ENCODE measurements around the gene LPIN2. TPM values are rescaled to one million over a fixed set of nuclear protein-coding genes. Genes with fewer than 3 reads are reported as not detected.

The LPIN2 gene, protein sequence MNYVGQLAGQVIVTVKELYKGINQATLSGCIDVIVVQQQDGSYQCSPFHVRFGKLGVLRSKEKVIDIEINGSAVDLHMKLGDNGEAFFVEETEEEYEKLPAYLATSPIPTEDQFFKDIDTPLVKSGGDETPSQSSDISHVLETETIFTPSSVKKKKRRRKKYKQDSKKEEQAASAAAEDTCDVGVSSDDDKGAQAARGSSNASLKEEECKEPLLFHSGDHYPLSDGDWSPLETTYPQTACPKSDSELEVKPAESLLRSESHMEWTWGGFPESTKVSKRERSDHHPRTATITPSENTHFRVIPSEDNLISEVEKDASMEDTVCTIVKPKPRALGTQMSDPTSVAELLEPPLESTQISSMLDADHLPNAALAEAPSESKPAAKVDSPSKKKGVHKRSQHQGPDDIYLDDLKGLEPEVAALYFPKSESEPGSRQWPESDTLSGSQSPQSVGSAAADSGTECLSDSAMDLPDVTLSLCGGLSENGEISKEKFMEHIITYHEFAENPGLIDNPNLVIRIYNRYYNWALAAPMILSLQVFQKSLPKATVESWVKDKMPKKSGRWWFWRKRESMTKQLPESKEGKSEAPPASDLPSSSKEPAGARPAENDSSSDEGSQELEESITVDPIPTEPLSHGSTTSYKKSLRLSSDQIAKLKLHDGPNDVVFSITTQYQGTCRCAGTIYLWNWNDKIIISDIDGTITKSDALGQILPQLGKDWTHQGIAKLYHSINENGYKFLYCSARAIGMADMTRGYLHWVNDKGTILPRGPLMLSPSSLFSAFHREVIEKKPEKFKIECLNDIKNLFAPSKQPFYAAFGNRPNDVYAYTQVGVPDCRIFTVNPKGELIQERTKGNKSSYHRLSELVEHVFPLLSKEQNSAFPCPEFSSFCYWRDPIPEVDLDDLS
- 14.2 and 29.3 TPM in 2 replicates for total RNA-seq (2014; rRNA removed; shearing (Covaris generic); ENCODE audit: low replicate concordance)

DNA sequence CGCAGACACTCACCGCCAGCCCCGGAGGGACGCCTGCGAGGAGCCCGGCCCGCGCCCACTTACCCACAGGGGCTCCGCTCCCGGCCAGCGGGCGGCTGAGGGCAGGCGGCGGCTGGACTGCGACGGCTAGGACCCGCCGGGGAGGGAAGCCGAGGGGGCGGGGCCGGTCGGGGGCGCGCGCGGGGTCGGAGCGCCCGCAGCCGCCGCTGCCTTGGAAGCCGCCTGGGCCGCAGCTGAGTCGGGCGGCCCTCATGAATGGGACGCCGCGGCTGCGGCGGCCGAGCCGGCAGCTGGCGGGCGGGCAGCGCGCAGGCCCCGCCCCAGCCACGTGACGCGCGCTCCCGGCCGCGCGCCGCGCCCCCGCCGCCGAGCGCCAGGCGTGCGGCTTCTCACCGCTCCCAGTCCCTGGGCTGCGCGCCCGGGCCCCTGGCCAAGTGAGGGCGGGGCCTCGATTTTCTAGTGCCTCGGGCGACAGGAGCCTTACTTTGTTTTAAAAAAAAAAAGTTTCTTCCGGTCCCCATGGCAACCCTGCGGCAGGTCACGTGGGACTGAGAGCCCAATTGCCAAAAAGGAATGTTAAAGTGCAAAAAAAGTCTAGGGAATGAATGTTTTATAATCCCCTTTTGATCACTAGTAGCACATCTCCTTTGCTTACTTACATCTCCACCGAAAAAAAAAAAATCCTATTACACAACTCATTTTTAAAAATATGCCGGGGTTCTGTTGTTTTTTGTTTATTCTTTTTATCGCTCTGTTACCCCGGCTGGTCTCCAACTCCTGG is at the start of gene LPIN2:
Gene LPIN2 (minus strand): TSS at position 121 of the 781 bp plus-strand sequence. CDS start 52,304 bp downstream, outside the sequence.
- peak; percentile 93 for DNase-seq
- Histone ChIP-seq H3K27me3 (no peaks in the 10 kb centered on the region), H3K4me3 (peak within 1 kb of the TSS; percentile 74), H3K9me3 (no peaks in the 10 kb centered on the region), H3K36me3 (peaks cover 24% of the 10 kb centered on the region)

DNA sequence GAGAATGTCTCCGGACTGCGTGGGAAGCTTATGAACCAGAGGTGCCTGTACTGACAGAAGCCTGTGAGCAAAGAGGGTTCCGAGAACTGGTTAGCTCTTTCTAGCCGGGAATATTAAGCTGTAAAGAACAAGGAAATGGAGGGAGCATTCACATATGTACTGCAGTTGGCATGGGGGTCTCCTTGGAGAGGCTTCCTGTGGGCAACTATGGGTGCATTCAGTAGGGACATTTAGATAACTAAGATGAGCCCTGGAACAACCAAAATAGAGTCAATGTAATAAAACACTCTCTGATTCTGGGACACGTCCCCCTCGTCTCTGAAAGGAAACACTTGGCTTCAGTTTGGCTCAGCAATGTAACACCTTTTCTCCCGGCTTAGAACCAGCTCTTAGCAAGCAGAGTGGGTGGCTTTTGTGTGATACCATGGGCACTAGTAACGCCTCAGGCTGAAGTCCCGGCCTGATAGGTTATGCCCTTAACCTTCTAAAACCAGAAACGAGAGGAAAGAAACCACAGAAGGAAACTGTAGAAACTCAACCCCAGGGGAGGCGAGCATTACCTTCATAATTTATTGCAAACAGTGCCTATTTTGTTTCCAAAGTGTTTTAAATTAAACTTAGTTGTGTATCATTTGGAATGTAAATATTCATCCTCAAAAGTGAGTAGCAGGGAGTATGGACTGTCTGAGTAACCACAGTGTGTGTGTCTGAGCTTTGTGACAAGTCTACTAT is 48.8 kb upstream of the LPIN2 start:
- Histone ChIP-seq H3K36me3 (no peaks in the 10 kb centered on the region), H3K9me3 (no peaks in the 10 kb centered on the region), H3K4me3 (no peak overlapping the region), H3K27me3 (no peaks in the 10 kb centered on the region)
- DNase-seq: no peak

DNA sequence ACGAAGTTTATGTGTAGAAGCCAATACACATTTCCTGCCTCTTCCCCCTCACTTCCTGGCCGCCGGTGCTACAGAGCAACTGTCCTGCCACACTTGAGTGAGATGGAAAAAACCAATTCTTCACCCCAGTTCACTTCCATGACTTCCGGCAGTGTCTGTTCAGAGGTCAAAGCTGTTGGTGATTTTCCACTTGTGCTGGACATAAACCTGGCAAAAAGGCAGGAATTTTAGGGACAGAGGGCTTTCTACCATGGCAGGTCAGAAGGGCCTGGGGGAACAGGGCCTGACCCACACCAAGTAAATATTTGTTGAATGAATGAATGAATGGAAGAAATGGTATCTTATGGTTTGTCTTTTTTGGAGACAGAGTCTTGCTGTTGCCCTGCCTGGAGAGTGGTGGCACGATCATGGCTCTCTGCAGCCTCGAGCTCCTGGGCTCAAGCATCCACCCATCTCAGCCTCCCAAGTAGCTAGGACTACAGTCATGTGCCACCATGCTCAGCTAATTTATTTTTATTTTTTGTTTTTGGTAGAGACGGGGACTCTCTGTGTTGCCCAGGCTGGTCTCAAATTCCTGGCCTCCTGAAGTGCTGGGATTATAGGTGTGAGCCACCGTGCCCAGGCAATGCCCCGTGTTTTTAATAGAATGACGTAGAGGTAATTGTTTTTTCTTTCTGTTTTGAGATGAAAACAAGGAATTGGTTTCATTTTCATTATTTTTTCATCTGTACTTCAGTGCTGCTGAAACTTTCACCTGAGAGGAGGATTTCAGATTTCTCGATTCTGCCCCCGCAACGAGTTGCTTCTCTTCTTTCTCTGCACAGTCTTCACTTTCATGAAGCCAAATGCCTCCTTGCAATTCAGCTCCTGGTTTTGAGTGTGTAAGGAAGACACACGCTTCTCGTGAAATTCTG is 48.0 kb upstream of the LPIN2 start:
- Histone ChIP-seq H3K4me3 (no peak overlapping the region), H3K36me3 (no peaks in the 10 kb centered on the region), H3K27me3 (no peaks in the 10 kb centered on the region; the same call in 1 of the 2 replicates), H3K9me3 (no peaks in the 10 kb centered on the region)
- DNase-seq: no peak

DNA sequence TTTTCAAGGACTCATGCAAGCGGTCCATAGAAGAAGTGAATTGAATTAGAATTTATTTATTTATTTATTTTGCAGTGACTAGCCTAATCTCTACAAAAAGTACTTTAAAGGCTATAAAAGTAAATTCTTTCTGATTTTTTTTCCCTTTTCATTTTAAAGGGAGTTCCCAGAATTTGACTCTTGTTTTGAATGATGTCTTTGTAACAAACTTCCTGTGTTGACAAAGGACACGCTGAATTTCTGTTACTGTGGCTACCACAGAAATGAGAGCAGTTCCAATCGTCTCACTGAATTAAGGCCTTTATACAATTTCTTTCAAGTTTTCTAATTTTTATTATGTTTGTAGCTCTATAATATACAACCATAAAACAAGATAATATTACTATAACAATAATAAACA is 46.3 kb upstream of the LPIN2 start:
- Histone ChIP-seq H3K9me3 (no peaks in the 10 kb centered on the region), H3K27me3 (no peaks in the 10 kb centered on the region; the same call in 1 of the 2 replicates)

DNA sequence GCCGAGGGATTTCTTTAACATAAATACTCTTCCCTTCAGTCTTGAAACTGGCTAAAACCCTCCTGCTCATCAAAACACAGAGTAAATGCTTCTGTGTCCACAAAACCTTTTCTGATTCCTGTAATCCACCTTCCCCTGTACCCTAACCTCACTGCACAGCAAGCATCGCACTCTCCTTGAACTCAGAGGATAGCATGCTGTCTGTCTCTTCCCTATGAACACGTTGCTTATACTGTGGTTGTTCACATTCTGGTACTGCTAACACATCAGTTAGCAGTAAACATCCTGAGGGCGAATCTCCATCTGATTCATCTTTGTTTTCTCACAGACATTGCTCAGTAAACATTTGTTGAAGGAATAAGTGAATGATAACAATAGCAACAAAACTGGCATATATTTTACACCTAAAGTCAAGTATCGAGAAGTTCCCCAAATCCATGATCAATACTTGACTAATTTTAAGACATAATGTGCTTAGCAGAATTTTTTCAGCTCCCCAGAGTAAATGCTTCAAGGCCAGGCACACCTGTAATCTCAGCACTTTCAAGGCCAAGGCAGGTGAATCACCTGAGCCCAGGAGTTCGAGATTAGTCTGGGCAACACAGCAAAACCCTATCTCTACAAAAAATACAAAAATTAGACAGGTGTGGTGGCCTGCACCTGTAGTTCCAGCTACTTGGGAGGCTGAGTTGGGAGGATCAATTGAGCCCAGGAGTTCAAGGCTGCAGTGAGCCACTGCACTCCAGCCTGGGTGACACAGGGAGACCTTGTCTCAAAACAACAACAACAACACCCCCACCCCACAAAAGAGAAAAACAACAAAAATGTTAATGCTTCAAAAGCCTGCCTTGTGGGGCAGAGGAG is 45.6 kb upstream of the LPIN2 start:
- H3K9me3 ChIP-seq: no peaks in the 10 kb centered on the region
- no peaks in the 10 kb centered on the region; the same call in 1 of the 2 replicates for H3K27me3 ChIP-seq
- DNase-seq: no peak
- H3K4me3 ChIP-seq: no peak overlapping the region
- no peaks in the 10 kb centered on the region for H3K36me3 ChIP-seq

More for the DNA sequence above, 46.3 kb upstream of the LPIN2 start:
- no peaks in the 10 kb centered on the region for H3K36me3 ChIP-seq
- H3K4me3 ChIP-seq: no peak overlapping the region
- DNase-seq: no peak

DNA sequence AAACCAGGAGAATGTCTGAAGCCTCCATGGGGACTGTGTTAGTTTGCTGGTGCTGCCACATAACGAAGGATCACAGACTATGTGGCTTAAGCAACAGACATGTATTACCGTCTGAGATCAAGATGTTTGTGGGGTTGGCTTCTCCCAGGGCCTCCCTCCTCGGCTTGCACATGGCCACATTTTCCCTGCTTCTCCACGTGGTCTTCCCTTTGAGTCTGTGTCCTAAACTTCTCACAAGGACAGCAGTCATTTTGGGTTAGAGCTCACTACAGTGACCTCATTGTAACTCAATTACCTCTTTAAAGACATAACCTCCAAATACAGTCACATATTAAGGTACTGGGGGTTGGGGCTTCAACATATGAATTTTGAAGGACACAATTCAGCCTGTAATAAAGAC is 44.6 kb upstream of the LPIN2 start:
- Histone ChIP-seq H3K4me3 (no peak overlapping the region), H3K27me3 (no peaks in the 10 kb centered on the region; the same call in 1 of the 2 replicates), H3K9me3 (no peaks in the 10 kb centered on the region), H3K36me3 (no peaks in the 10 kb centered on the region)
- no peak for DNase-seq

DNA sequence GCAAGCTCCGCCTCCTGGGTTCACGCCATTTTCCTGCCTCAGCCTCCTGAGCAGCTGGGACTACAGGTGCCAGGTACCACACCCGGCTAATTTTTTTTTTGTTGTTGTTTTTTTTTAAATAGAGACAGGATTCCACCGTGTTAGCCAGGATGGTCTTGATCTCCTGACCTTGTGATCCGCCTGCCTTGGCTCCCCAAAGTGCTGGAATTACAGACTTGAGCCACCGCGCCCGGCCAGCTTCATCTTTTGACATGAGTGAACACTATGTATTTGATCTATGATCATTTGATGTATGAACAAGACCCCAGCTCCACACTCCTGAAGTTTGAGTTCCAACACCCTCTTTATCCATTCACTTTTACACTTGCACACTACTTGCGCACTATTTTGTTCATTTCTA is 43.4 kb upstream of the LPIN2 start:
- Histone ChIP-seq H3K27me3 (no peaks in the 10 kb centered on the region; the same call in 1 of the 2 replicates), H3K36me3 (no peaks in the 10 kb centered on the region)
- DNase-seq: no peak

DNA sequence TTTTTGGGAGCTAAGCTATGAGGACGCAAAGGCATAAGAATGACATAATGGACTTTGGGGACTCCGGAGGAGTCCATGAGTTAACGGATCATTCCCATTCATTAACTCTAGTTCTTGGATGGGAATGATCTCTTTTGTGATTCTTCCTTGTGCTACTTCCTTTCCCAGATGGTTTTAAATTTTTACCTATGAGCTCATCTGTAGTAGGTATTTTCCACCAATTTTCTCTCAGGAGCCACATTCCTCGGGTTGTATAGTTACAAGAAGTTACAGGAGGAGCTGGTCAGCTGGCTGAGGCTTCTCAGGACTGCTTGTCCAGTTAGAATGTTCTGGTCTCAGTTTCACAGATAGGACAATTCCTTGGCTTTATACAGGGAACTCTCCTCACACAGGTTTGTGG is 42.9 kb upstream of the LPIN2 start:
- Histone ChIP-seq H3K9me3 (no peaks in the 10 kb centered on the region), H3K4me3 (no peak overlapping the region)
- DNase-seq: no peak

More for the DNA sequence above, 43.4 kb upstream of the LPIN2 start:
- H3K9me3 ChIP-seq: no peaks in the 10 kb centered on the region
- H3K4me3 ChIP-seq: no peak overlapping the region

DNA sequence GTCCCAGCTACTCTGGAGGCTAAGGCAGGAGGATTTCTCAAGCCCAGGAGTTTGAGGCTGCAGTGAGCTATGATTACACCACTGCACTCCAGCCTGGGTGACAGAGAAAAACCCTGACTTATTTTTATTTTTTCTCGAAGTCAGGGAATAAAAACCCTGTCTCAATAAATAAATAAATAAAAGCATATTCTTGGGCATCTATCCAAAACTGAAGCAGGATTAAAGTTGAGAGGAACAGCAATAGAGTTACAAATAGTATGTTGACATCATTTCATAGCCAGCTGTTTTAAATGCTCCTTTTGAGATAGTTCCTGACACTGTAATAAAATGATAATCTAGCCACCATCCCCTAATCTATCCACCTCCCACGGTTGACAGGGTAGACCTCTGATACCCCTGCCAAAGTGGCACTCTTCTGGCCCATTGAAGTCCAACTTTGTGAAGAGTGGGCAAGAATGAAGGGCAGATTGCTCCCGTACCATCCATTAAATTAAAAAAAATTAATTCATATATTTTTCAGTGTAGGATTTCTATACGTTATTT is 42.3 kb upstream of the LPIN2 start:
- no peak for DNase-seq
- no peaks in the 10 kb centered on the region for H3K36me3 ChIP-seq
- H3K9me3 ChIP-seq: no peaks in the 10 kb centered on the region
- no peaks in the 10 kb centered on the region; the same call in 1 of the 2 replicates for H3K27me3 ChIP-seq
- no peak overlapping the region for H3K4me3 ChIP-seq

More for the DNA sequence above, 42.9 kb upstream of the LPIN2 start:
- Histone ChIP-seq H3K27me3 (no peaks in the 10 kb centered on the region; the same call in 1 of the 2 replicates), H3K36me3 (no peaks in the 10 kb centered on the region)

DNA sequence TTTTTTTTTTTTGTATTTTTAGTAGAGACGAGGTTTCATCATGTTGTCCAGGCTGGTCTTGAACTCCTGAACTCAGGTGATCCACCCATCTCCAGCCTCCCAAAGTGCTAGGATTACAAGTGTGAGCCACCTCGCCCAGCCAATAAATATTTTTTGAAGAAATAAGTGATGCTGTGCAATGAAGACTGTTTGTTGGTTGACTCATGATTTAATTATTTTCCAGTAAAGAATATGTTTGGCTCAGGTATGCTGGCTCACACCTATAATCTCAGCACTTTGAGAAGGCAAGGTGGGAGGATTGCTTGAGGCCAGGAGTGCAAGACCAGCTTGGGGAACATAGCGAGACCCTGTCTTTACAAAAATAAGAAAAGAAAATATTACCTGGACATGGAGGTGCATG is 41.8 kb upstream of the LPIN2 start:
- Histone ChIP-seq H3K4me3 (no peak overlapping the region), H3K27me3 (no peaks in the 10 kb centered on the region; the same call in 1 of the 2 replicates), H3K9me3 (no peaks in the 10 kb centered on the region), H3K36me3 (no peaks in the 10 kb centered on the region)
- no peak for DNase-seq

DNA sequence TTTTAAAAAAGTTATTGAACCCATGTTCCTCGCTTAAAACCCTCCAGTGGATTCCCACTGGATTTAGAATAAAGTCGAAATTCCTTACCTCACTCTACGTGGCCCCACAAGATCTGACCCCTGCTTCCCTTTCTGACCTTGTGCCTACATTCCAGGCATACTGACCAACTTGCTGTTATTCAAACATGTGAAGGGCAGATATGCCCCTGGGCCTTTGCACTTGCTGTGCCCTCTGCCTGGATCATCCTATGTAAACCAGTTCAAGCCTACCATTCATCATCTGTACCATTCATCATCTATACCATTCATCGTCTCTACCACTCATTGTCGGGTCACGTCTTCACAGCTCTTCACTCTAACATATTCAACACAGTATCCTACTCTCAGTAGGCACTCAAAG is 41.3 kb upstream of the LPIN2 start:
- H3K36me3 ChIP-seq: no peaks in the 10 kb centered on the region
- no peaks in the 10 kb centered on the region; the same call in 1 of the 2 replicates for H3K27me3 ChIP-seq
- H3K4me3 ChIP-seq: no peak overlapping the region
- no peaks in the 10 kb centered on the region for H3K9me3 ChIP-seq
- DNase-seq: no peak

DNA sequence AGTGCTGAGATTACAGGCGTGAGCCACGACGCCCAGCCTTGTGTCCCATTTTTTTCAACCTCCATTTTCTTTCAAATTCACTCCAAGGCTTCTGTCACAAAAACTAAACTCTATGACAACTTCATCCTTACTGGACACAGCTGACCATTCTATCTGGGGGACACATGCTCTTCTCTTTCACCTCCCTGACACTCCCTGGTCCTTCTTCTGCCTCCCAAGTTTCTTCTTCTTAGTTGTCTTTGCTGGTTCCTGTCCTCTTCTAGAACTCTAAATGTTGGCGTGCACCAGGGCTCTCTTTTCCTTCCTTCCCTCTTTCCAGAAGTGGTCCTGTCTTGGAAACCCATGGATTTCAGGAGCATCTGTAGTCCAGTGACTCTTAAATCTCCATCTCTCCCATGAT is 40.1 kb upstream of the LPIN2 start:
- Histone ChIP-seq H3K36me3 (no peaks in the 10 kb centered on the region), H3K4me3 (no peak overlapping the region), H3K9me3 (no peaks in the 10 kb centered on the region), H3K27me3 (no peaks in the 10 kb centered on the region; the same call in 1 of the 2 replicates)
- no peak for DNase-seq

DNA sequence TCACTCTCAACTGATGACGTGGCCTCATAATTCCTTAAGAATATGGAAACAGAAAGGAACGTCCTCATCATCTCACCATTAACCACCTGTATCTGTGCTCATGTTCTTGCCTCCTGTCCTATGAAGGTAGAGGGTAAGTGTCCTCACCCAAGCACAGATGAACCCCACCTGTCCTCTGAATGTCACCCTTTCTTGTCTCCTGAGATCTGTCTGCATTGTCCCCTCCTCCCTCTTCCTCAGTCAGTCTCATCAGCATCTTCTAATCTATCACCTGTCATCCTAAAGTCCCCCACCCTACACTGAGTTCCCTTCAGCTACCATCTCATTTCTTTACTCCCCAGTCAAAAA is 39.4 kb upstream of the LPIN2 start:
- H3K9me3 ChIP-seq: no peaks in the 10 kb centered on the region
- no peaks in the 10 kb centered on the region for H3K36me3 ChIP-seq
- DNase-seq: no peak
- no peaks in the 10 kb centered on the region; the same call in 1 of the 2 replicates for H3K27me3 ChIP-seq
- no peak overlapping the region for H3K4me3 ChIP-seq
